HG02610 (cell line): Measurements from ENCODE around the gene ALOX5.
A peak's percentile ranks its signal among the peaks of the same experiment; 100 is the strongest.
"Not testable (repeated sequence)": the region's sequence is repeated elsewhere in the genome, so short reads cannot be mapped to it uniquely, and the experiment has no call there.

ENCODE experiments used
- ATAC-seq: cut with Tn5 transposase; IDR thresholded peaks from one replicate; pipeline ENCODE4 v1.9.1; 2021; ENCODE audit warnings: mild to moderate bottlenecking, moderate library complexity; ENCODE audit not compliant: unreplicated experiment

The ALOX5 gene

GRCh38 chr10:45373576-45374349 lies at the start of gene ALOX5:
ALOX5 (plus strand) TSS chr10:45374216; CDS start chr10:45374280, 64 bp downstream.
- ATAC-seq, result peak; percentile 51

- no peak for ATAC-seq
Measured at GRCh38 chr10:45325116-45325515, 48.9 kb upstream of the ALOX5 start.

GRCh38 chr10:45326864-45327263 lies 47.2 kb upstream of the ALOX5 start:
- ATAC-seq, result not testable (repeated sequence)

- ATAC-seq, result not testable (repeated sequence)
Measured at GRCh38 chr10:45331824-45332223, 42.2 kb upstream of the ALOX5 start.

- ATAC-seq, result no peak
Measured at GRCh38 chr10:45339894-45340293, 34.1 kb upstream of the ALOX5 start.

- ATAC-seq, result not testable (repeated sequence)
Measured at GRCh38 chr10:45340420-45340819, 33.6 kb upstream of the ALOX5 start.

GRCh38 chr10:45346652-45347335 lies 27.2 kb upstream of the ALOX5 start:
- not testable (repeated sequence) for ATAC-seq

GRCh38 chr10:45347464-45347863 lies 26.6 kb upstream of the ALOX5 start:
- not testable (repeated sequence) for ATAC-seq

GRCh38 chr10:45348196-45348765 lies 25.7 kb upstream of the ALOX5 start:
- not testable (repeated sequence) for ATAC-seq

- ATAC-seq, result peak; percentile 77
Measured at GRCh38 chr10:45353186-45353585, 20.8 kb upstream of the ALOX5 start.

- no peak for ATAC-seq
Measured at GRCh38 chr10:45354261-45354660, 19.8 kb upstream of the ALOX5 start.

- no peak for ATAC-seq
Measured at GRCh38 chr10:45355494-45355893, 18.5 kb upstream of the ALOX5 start.

GRCh38 chr10:45358961-45359360 lies 15.1 kb upstream of the ALOX5 start:
- not testable (repeated sequence) for ATAC-seq

- ATAC-seq, result not testable (repeated sequence)
Measured at GRCh38 chr10:45361983-45362799, 11.8 kb upstream of the ALOX5 start.

- not testable (repeated sequence) for ATAC-seq
Measured at GRCh38 chr10:45367643-45368042, 6.4 kb upstream of the ALOX5 start.

- ATAC-seq, result no peak
Measured at GRCh38 chr10:45368181-45368580, 5.8 kb upstream of the ALOX5 start.

- no peak for ATAC-seq
Measured at GRCh38 chr10:45370202-45370955, 3.6 kb upstream of the ALOX5 start.

GRCh38 chr10:45371560-45371959 lies 2.5 kb upstream of the ALOX5 start:
- no peak for ATAC-seq

GRCh38 chr10:45372251-45372951 lies 1.6 kb upstream of the ALOX5 start:
- no peak for ATAC-seq
